Colonic mucosa (tissue), 4 donors: Measurements from ENCODE around the gene C1orf141. TPM values are rescaled to one million over a fixed set of nuclear protein-coding genes. Genes with fewer than 3 reads are reported as not detected.

Experiments used
- DNase-seq: peaks from one replicate; pipeline ENCODE4 v3.0.0-alpha.2; 2020
- H3K27ac ChIP-seq: fragments of 200-600 bp; one replicate; pipeline ENCODE4 v1.8.0; 2021
- H3K27me3 ChIP-seq: fragments of 200-600 bp; one replicate; pipeline ENCODE4 v1.8.0; 2021
- H3K36me3 ChIP-seq: fragments of 200-600 bp; one replicate; pipeline ENCODE4 v1.8.0; 2021
- H3K4me1 ChIP-seq: fragments of 200-600 bp; one replicate; pipeline ENCODE4 v1.8.0; 2021; ENCODE audit warnings: mild to moderate bottlenecking
- H3K4me3 ChIP-seq: fragments of 200-600 bp; one replicate; pipeline ENCODE4 v1.8.0; 2021
- H3K9ac ChIP-seq, 2 donors: one replicate each; pipeline ENCODE4 v1.7.0; 2013; ENCODE audit warnings: control low read depth in 2 of 2, low read depth in 2 of 2, low read length in 2 of 2
- H3K9me3 ChIP-seq: fragments of 200-600 bp; one replicate; pipeline ENCODE4 v1.8.0; 2021
- intact Hi-C: fragments of 100-400 bp; cut with DNase I; formaldehyde crosslinking; loops from one replicate; pipeline ENCODE4 v1.14.1; 2022
- total RNA-seq, 2 donors: library from RNA; stranded (reverse); fragmentation: NEBNext Ultra II Directional in 1 of 2; extraction: Animal tissue kit (Norgen Biotek cat#: 25700) in 1 of 2; gene quantifications; one replicate each; pipeline ENCODE4 v1.2.1, GENCODE V29; 2021
- TF ChIP-seq, protein P1 (sequence below): fragments of 200-600 bp; IDR thresholded peaks from one replicate; pipeline ENCODE4 v1.8.0; 2022; ENCODE audit warnings: antibody characterized with exemption, mild to moderate bottlenecking
- donor health status: healthy.
- donor health status: DM: no; HTN: no; CAD: no.
- donor health status: DM: no; HTN: no; CAD: no.

Gene C1orf141
- total RNA-seq, 2 donors from 2014 or later = not detected

DNA sequence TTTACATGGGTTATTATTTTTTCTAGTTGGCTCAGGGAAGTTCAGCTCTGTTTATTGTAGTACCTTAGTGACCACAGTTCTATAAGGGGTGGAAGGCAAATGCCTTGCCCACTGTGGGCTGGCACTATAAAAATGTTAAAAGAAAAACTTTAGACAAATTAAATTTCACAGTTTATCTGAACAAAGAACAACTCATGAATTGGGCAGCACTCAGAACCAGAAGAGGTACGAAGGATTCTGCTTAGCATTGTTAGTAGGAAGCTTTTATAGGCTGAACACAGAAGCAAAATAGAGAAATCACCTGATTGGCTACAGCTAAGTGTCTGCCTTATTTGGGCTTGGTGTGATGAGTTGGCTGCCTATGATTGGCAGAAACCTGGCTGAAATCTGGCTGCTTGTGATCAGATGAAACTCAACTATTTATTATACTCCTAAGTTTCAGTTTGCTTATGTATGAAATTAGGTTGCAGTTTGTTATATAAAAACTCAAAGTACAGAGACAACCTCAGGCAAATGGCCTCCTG, 45.0 kb downstream of the C1orf141 start:
- no peaks in the 10 kb centered on the region for H3K4me1 ChIP-seq
- H3K27me3 ChIP-seq = no peaks in the 10 kb centered on the region
- TF ChIP-seq, protein P1, sequence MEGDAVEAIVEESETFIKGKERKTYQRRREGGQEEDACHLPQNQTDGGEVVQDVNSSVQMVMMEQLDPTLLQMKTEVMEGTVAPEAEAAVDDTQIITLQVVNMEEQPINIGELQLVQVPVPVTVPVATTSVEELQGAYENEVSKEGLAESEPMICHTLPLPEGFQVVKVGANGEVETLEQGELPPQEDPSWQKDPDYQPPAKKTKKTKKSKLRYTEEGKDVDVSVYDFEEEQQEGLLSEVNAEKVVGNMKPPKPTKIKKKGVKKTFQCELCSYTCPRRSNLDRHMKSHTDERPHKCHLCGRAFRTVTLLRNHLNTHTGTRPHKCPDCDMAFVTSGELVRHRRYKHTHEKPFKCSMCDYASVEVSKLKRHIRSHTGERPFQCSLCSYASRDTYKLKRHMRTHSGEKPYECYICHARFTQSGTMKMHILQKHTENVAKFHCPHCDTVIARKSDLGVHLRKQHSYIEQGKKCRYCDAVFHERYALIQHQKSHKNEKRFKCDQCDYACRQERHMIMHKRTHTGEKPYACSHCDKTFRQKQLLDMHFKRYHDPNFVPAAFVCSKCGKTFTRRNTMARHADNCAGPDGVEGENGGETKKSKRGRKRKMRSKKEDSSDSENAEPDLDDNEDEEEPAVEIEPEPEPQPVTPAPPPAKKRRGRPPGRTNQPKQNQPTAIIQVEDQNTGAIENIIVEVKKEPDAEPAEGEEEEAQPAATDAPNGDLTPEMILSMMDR = no peak
- H3K9me3 ChIP-seq = no peaks in the 10 kb centered on the region
- no peaks in the 10 kb centered on the region for H3K36me3 ChIP-seq
- H3K9ac ChIP-seq = no peak overlapping the region
- H3K27ac ChIP-seq = no peak overlapping the region
- H3K4me3 ChIP-seq = no peak overlapping the region
- no peak for DNase-seq
- intact Hi-C loops = no loop called here

DNA sequence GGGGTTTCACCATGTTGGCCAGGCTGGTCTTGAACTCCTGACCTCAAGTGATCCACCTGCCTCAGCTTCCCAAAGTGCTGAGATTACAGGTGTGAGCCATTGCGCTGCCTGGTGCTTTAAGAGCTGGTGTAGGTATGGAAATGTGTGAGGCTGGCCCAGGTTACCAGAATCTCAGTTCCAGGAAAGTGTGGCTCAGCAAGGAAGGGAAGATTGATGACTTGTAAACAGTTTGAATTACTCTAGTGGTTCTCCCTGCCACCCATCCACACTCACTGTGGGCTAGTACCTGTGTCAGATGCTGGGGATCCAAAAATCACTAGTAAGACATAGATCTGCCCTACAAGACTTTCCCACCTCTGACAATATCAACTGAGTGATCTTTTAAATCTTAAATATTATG, 46.3 kb downstream of the C1orf141 start:
- TF ChIP-seq, protein P1 = no peak

GRCh38 chr1:67085326-67085725, 49.4 kb downstream of the C1orf141 start:
- H3K4me1 ChIP-seq = no peaks in the 10 kb centered on the region
- TF ChIP-seq, protein P1 = no peak
- no peaks in the 10 kb centered on the region for H3K36me3 ChIP-seq
- intact Hi-C loops = no loop called here
- H3K27me3 ChIP-seq = no peaks in the 10 kb centered on the region
- DNase-seq = no peak
- no peak overlapping the region for H3K4me3 ChIP-seq
- no peaks in the 10 kb centered on the region for H3K9me3 ChIP-seq
- no peak overlapping the region for H3K27ac ChIP-seq
- no peak overlapping the region for H3K9ac ChIP-seq

More for the DNA sequence above, 46.3 kb downstream of the C1orf141 start:
- intact Hi-C loops = no loop called here
- Histone ChIP-seq H3K4me1 (no peaks in the 10 kb centered on the region), H3K4me3 (no peak overlapping the region), H3K9me3 (no peaks in the 10 kb centered on the region), H3K36me3 (no peaks in the 10 kb centered on the region), H3K9ac (no peak overlapping the region), H3K27ac (no peak overlapping the region), H3K27me3 (no peaks in the 10 kb centered on the region)
- DNase-seq = no peak

- Histone ChIP-seq H3K4me3 (no peak overlapping the region), H3K4me1 (no peaks in the 10 kb centered on the region), H3K9me3 (no peaks in the 10 kb centered on the region), H3K27ac (no peak overlapping the region), H3K36me3 (no peaks in the 10 kb centered on the region), H3K9ac (no peak overlapping the region), H3K27me3 (no peaks in the 10 kb centered on the region)
- intact Hi-C loops = no loop called here
- TF ChIP-seq, protein P1 = no peak
- no peak for DNase-seq
These were observed 49.9 kb downstream of the C1orf141 start for GRCh38 chr1:67084765-67085318.

GRCh38 chr1:67078291-67078690, 56.5 kb downstream of the C1orf141 start:
- no peak for DNase-seq
- intact Hi-C loops = no loop called here
- no peaks in the 10 kb centered on the region for H3K27me3 ChIP-seq

More at GRCh38 chr1:67078291-67078690, 56.5 kb downstream of the C1orf141 start:
- TF ChIP-seq, protein P1 = no peak
- Histone ChIP-seq H3K36me3 (no peaks in the 10 kb centered on the region), H3K27ac (no peak overlapping the region), H3K9me3 (no peaks in the 10 kb centered on the region), H3K4me1 (no peaks in the 10 kb centered on the region), H3K4me3 (no peak overlapping the region), H3K9ac (no peak overlapping the region)
